GM21619 (cell line): ENCODE results near the gene TIAM2.
"Not testable (repeated sequence)": the region's sequence is repeated elsewhere in the genome, so short reads cannot be mapped to it uniquely, and the experiment has no call there.

Experiments used
- ATAC-seq: cut with Tn5 transposase; IDR thresholded peaks from one replicate; pipeline ENCODE4 v1.9.1; 2021; ENCODE audit not compliant: unreplicated experiment

TIAM2 gene

DNA sequence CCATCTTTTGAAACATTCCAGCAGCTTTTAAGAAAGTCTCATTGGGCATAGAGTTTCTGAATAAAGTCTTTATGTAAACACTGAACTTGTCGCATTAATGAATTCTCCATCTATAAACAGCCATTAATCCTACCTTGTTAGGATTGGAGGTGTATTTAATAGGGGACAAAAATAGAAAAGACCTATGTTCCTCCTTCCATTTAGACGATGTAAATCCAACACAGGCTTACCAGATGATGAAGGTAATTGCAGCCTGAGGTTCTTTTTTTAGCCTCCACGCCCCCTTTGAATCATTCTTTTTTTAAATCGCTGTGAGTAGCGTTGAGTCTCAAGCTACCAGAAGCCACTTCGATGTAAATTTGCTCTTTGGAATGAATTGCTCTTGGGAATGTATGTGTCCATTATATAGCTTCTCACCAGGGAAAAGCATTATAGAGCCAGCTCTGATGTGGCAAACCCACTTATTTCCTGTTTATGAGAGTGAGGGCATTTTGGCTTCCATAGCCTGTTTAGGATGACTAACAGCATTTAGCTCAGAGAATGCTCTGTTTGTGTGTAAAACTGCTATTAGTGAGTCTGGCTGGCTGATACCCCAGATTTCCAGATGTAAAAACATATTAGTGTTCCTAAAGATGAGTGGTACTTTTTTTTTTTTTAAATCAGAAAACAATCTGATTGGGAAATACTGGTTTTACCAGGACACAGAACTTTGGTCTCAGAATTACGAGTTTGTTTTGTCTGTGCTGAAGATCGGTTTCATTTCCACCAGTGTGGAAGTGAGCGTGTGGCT is 193.8 kb downstream of the TIAM2 start:
- ATAC-seq: no peak

DNA sequence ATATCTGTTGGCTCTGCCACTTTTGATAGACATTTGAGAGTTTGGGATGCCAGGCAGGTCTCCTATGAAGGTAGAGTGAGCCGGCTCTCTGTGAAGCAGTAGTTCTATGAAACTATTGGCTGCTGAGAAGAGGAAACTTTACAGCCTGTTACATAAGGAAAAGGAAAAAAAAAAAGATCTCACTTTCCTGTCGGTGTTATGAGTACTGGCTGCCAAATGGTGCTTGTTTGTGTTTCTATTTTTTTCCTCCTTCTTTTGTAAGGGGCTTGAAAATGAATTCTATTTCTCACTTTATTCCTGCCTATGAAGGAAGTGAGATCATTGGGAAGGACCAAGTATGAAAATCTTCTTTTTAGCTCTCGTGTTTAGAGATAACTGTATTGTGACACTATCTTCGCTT is 195.6 kb downstream of the TIAM2 start:
- no peak for ATAC-seq

DNA sequence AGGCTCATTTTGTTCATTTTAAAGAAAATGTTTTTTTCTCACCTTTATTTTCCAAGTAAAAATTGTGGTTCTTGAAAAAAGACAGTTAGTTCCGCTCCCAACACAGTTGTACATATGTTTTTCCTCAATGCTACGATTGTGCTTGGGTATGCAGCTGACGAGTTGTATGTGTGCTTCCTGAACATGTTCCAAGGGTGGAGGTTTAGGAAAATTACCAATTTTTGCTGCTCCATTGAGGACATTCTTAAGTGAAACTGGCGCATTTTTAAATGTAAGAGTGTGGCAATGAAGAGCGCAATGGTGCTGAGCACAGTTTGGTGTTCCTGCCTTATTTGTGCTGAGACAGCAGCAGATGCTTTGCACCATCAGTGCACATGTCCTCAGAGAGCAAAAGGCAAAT is 198.4 kb downstream of the TIAM2 start:
- no peak for ATAC-seq

DNA sequence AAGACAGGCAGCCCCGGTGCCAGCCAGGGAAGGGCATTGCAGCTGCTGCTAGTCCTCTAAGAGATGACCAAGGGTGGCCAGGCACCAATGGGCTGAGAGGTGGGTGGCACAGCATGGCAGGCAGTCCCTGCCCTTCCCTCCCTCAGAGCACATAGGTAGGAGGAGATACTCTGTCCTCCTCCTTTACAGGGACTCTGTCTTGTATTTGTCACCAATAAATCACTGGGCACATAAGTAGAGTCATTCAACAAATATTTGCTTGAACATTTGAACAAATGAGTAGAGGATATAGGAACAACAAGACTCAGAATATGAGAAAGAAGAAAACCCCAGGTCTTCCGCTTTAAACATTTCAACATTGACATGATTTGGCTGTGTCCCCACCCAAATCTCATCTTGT is 199.3 kb downstream of the TIAM2 start:
- ATAC-seq: no peak

DNA sequence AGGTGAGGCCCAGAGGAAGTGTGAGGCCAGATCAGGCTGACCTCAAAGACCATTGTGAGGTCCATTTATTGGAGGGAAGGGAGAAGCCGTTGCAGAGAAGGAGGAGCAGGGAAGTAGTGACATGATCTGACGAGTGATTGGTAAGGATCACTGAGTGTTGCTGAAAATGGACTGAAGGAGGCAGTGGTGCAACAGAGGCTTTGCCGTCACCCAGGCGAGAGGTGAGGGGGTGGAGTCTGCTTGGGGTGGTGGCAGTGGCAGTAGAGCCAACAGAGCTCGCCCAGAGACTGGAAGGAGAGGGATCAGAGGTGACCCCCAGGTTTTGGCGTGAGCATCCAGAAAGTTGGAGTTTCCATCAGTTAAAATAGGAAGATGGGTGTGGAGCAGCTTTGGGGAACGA is 200.8 kb downstream of the TIAM2 start:
- no peak for ATAC-seq

DNA sequence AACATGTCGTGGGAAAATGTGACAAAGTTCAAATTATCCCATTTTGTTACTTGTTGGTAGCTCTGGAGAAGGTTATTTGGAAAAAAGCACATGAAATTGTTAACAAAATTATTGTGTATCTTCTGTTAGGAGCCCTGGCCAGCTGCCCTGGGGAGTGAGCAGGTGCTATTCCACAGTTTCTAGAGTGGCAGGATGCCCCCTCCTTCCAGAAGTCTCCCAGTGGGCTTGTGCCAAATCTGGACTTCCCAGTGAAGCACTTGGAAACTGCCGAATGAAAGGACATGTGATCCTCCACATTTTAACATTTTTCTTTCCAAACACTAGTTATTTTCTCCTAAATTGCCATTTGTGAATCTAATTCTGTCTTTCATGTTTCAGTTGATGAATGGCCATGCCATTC is 201.8 kb downstream of the TIAM2 start:
- no peak for ATAC-seq

DNA sequence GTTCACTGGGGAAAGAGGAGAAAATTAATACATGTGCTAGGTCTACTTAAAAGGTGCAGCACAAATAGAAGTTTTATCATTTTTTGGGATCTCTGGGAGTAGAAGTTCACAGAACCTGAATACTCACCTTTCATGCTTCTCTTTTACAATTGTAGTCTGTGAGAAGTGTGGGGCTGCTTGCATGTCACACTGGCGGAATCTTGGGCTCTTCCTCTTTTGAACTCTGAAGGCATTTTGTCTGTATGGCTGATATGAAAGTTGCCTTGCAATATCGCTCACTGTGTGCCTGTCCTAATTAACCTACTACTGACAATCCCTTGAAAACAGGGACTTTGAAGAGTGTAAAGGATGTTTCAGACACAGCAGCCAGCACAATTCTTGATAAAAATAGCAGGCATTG is 202.8 kb downstream of the TIAM2 start:
- no peak for ATAC-seq

DNA sequence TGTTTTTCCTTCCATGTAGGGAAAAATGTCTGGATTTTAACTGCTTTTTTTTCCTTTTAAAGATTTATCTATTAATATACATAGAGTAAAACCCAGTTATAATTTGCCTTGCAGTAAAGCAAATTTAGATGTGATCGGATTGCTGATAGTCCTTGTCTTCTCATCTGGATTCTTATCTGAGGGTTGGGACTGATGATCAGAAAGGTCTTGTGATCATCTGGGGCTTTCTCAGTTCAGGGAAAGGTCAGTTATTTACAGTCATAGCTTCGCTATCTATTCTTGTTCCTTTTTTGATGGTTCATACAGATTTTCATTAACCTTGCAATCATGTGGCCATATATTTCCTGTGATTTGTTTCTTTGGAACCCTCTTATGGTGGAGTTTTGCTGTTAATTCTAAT is 204.9 kb downstream of the TIAM2 start:
- ATAC-seq: peak; percentile 59

DNA sequence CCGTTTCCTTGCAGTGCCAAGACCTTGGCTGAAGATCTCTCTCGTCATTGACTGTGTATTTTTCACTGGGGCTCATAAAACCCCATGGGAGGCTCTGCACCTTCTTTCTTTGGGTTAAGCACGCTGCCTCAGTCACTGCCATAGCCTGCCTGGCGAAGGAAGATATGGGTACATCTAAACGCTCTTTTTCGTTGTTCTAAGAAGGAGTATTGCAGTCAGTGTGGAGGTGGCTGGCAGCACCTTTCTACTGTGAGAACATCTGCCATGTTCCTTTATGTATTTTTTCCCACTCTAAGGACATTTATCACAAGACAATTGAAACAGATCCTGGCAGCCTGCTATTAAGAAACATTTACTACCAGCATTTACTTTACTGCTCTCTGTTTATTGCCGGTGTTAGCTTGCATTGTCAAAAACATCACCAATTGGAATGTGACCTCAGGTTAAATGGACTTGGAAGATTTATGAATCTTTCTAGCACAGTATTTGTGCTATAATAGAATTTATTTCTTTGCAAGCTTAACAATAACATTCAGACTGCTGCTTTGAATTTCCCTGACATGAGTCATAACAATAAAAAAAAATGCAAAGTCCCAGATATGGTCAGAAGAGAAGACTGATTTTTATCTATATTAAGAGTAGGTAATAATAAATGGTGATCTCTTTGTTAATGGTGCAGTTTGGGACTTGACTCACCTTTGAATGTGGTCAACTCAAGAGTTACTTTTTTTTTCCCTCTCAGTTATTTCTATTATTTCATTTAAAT is 206.5 kb downstream of the TIAM2 start:
- ATAC-seq: no peak

DNA sequence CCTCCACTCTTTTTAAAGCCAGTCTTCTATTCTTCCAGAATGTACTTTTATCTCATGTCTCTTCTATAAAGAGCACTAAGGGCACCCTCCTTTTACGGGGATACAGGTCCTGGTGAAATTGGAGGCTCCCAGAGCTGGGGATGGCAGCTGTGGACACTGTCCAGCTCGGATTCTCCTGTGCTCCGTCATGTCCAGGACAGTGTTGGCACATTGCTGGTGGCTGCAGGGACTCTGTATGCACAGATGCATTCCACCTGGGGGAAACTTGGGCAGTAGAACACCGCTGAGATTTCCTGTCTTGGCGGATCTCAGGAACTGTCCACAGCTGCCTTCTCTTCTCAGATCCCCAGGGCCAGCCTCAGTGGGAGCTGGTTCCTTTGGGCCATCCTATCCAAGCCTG is 212.1 kb downstream of the TIAM2 start:
- no peak for ATAC-seq

DNA sequence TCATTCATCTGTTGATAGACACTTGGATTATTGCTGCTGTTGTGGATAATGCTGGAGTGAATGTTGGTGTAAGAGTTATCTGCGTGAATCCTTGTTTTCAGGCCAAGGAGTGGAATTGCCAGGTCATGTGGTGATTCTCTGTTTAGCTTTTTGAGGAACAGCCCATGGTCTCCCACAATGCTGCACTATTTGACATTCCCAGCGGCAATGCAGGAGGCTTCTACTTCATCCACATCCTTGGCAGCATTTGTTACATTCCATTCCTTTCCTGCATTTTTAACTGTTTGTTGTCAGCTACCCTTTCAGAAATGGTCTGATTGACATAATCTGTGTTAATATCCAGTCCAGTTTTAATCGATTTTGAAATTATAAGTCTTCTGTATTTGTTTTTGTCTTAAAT is 217.0 kb downstream of the TIAM2 start:
- ATAC-seq: no peak

DNA sequence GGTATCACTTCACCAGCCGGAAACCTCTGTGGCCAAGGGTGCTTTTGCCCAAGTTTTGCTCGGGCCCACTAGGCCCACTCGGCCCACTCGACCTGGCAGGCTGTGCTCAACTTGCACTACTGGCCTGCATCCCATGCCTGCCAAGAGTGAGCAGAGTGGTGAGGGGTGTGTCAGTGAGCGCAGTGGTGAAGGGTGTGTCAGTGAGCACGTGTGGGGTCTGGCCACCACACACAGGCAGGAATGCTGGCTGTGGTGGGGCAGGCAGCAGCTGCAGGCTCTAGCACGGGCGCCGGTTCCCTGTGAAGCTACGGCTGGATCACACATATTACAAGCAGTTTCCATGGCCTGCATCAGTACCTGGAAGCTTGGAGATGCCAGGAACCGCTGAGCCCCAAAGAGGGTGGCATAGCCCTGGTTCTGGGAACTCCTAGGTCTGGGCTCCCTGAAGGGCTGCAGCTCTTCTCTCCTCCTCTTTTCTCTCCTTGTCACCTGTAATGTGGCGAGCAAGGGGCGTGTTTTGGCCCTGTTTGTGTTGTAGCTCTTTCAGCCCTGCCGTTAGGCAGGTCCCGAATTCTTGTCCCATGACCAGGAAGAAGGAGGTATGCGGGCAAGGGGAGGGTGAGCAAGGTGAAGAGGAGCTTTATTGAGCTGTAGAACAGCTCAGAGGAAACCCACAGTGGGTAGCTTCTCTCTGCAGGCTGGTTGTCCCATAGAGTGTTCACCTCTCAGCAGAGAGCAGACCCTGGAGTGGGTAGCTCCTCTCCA is 217.7 kb downstream of the TIAM2 start:
- ATAC-seq: no peak

DNA sequence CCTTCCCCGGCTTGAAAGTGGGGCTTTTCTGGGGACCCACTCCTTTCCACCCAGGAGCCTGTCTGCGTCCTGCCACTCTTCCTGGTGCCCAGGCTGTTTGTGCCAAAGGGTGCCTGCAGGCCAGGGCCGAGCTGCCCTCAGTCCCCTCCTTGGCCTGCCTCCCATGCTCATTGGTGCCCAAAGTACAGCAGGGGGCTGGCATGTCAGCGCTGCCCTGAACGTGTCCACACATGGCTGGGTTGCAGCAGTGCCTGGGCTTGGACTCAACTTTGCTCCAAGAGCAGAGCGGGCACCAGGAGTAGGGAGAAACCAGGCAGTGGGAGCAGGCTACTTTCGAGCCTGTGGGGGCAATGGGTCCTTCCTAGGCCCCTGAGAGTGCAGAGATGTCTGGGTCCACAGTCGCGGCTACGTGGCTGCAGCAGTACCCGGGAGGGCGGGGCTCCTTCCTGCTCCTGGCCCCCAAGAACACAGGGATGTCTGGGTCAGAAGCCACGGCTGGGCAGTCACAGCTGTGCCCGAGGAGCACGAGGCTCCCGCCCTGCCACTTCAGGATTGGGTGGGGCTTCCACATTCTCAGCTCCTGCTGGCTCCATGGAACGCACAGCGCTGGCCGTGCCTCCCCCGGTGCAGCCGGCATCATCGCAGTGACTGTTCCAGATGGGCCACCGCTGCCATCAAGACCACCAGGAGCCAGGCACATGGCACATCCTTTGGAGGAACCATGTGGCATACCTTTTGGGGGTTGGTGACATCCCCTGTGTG is 218.7 kb downstream of the TIAM2 start:
- no peak for ATAC-seq

DNA sequence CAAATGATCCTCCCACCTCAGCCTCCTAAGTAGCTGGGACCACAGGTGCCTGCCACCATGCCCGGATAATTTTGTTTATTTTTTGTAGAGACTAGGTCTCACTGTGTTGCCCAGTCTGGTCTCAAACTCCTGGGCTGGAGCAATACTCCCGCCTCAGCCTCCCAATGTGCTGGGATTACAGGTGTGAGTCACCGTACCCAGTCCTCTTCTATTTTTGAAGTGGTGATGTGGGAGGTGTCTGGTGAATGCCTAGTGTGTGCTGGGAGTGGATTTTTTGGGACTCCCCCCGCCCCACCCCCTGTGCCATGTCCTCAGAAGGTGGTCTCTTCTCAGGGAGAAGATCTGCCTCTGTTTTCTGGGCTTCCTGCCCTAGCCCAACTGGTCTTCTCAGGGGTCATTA is 220.8 kb downstream of the TIAM2 start:
- ATAC-seq: no peak

DNA sequence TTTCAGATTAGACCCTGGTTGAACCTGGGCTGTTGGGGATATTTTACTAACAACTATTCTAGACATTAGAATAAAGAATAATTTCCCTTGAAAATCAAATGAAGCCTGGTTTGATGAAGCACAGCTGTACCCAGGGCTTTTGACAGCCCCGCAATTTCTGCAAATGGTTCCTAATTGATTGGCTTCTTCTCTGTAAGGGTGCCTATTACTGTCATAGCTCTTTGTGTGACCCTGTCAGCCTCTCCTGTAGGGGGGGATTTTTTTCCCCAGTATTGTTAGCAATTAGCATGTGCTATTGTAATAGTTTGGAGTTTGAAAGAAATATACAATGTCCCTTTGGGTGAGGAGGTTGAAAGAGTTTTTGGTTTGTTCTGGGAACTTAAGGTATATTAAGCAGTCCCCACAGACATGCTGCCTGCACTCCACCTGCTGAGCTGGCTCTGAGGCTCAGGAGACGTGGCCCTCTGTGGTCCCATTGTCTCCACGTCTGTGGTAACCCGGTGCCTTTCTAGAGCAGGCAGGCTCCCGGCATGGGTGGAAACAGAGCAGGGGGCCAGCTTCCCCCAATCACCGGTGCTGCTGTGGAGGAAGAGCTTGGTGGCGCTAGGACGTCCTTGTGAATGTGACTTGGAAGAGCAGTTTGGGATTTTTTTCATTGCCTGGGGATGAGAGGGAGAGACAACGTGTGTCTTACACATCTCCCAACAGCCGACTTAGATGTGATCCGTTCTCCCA is 221.4 kb downstream of the TIAM2 start:
- ATAC-seq: no peak

DNA sequence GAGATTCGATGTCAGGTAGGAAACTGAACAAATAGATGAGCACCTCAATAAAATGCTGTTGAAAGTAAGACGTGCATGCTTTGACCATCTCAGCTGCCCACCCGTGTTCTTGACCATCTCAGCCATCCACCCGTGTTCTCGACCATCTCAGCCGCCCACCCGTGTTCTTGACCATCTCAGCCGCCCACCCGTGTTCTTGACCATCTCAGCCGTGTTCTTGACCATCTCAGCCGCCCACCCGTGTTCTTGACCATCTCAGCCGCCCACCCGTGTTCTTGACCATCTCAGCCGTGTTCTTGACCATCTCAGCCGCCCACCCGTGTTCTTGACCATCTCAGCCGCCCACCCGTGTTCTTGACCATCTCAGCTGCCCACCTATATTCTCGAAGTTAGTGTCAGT is 223.6 kb downstream of the TIAM2 start:
- not testable (repeated sequence) for ATAC-seq

DNA sequence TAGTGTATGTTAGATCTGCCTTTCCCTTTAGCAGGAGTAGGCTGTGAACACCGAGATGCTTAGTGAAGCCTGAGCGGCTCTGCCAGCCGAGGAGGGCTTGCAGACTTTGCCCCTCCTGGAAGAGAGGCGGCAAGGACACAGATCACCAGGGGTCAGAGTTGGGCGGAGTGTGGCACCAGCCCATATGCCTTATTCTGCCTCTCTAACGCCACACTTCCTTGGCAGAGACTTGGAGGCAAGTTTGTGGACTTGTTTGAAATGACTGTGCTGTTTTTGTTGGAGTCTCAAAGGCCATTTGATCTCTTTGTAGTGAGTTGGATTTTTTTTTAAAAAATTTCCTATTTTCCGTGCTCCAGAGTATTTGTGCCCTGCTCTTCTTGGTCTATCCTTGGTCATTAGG is 224.2 kb downstream of the TIAM2 start:
- ATAC-seq: no peak

DNA sequence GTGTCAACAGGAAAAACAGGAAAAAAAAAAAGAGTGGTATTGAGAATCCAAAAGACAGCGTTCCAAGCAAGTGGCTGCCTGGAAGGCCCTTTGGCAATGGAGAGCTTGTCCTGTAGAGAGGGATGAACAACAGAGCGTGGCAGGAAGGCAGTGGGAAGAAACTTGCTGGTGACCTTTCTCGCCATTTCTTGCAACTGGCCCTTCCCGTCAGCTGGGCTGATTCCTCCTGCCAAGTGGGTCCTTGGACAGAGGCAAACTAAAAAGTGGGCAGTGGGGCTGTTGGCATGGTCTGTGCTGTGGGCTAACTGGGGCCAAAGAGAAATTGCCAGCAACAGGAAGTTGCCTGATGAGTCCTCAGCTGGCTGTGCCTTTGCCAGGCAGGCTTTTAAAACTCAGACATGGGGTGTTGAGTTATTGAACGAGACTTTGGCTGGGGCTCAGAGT is 224.8 kb downstream of the TIAM2 start:
- no peak for ATAC-seq

DNA sequence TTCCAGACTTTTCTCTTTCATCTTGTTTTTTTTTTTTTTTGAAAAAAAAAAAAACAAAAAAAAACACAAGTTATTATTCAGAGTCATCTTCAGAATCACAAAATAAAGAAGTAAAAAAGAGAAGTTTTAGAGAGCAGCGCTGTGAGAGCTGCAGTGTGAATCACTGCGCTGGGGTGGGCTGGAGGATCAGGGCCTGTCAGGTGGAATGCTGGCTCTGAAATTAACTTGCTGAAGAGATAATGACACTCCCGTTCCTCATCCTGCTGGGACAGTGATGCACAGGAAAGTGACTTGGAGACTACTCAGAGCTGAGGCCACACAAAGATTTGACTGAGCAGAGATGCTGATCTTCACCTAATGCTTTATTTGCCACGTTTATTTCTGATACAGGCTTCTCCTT is 226.0 kb downstream of the TIAM2 start:
- ATAC-seq: no peak

DNA sequence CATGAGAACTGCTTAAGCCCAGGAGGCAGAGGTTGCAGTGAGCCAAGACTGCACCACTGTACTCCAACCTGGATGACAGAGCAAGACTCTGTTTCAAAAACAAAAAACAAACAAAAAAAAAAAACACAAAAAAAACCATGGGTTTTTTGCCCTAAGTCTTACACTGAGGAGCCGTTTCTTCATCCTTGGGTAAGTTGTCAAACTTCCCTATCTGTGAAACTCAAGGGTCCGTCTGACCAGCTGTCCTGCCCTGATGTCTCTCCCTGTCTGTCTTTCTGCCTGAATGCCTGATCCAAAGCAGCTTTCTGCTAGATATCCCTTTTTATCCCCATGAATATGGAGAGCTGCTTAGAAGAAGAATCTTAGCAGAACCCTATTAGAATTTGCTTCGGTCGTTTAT is 227.4 kb downstream of the TIAM2 start:
- ATAC-seq: no peak
